ENCODE results near the gene TBL1X.

Gene TBL1X

DNA sequence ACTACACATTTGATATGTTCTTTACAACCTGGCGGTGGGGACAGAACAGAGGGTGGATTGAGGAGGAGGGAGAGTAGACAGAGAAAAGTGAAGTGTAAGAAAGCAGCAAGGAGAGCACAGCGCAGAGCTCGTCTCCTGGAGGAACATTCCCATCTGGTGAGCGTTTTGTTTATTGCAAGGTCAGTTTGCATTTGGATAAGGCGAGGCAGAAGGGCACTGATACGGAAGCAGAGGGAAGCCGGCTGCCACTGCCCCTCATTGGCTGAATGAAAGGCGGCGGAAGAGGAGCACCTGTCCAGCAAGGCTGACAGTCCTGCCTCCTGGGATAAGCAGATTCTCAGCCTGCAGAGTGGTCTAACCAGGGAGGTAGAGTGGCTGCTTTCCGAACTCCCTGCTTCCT lies 217.6 kb downstream of the TBL1X start:
- TF ChIP-seq, protein P1, sequence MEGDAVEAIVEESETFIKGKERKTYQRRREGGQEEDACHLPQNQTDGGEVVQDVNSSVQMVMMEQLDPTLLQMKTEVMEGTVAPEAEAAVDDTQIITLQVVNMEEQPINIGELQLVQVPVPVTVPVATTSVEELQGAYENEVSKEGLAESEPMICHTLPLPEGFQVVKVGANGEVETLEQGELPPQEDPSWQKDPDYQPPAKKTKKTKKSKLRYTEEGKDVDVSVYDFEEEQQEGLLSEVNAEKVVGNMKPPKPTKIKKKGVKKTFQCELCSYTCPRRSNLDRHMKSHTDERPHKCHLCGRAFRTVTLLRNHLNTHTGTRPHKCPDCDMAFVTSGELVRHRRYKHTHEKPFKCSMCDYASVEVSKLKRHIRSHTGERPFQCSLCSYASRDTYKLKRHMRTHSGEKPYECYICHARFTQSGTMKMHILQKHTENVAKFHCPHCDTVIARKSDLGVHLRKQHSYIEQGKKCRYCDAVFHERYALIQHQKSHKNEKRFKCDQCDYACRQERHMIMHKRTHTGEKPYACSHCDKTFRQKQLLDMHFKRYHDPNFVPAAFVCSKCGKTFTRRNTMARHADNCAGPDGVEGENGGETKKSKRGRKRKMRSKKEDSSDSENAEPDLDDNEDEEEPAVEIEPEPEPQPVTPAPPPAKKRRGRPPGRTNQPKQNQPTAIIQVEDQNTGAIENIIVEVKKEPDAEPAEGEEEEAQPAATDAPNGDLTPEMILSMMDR (IDR thresholded peaks at IDR 0.05) = no peak

DNA sequence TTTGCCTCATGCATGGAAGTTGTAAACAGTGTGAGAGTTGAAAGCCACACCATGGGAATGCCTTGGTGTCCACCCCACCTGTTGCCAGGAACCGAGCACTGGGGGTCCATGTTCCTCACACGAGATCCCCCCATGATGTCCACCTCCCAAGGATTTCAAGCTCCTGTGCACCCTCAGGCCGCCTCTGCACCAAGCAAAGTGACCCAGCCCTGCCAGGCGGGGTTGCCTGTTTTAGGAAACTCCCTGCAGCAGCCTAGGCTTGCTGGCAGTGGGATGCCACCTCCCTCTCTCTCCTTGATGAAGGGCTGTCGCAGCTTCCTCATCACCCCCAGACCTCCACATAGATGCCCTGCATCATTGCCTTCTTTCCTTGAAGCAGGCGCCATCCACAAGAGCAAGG lies 218.0 kb downstream of the TBL1X start:
- TF ChIP-seq, protein P1 (IDR thresholded peaks at IDR 0.05) = no peak

DNA sequence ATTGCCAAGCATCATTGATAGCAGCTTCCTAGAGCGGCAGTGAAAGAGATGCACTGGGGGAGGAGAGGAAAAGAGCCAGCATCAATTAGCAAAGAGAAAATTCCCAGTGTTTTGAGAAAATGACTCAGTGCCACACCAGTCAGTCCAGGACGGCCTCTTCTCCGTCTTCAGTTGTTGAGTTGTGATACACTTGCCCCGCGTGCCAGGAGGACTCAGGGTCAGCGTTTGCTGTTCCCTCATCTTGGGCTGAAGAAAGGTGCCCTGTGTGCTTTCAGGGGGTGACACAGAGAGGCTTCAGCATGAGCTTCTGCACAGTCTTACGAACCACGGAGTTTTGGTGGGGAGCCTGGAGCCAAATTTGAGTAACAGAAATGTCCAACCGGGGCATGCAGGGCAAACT lies 218.5 kb downstream of the TBL1X start:
- TF ChIP-seq, protein P1 (IDR thresholded peaks at IDR 0.05) = no peak

DNA sequence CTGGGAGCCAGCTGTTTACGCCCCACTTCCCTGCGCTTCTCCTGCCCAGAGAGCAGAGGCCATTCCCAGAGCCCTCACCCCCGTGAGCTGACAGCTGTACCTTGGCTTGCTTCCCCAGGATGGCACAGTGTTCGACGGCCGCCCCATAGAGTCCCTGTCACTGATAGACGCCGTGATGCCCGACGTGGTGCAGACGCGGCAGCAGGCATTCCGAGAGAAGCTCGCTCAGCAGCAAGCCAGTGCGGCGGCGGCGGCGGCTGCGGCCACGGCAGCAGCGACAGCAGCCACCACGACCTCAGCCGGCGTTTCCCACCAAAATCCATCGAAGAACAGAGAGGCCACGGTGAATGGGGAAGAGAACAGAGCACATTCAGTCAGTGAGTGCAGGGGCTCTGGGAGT lies 223.0 kb downstream of the TBL1X start:
- TF ChIP-seq, protein P1 (IDR thresholded peaks at IDR 0.05) = no peak

DNA sequence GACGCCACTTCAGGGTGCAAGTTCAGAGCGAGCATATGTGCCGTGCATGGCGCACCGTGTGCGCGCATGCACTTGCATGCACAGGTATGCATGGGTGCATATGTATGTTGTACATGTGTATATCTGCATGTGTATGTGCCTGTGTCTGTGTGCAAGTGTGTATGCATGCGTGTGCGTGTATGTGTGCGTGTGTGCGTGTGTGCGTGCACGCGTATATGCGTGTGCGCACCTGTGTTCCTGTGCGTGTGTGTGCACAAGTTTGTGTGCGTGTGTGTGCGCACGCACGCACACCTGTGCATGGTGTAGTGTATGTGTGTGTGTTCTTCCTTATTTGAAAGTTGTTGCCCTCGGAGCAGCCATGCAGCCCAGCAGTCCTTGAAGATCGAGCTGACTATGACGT lies 224.0 kb downstream of the TBL1X start:
- TF ChIP-seq, protein P1 (IDR thresholded peaks at IDR 0.05) = no peak

DNA sequence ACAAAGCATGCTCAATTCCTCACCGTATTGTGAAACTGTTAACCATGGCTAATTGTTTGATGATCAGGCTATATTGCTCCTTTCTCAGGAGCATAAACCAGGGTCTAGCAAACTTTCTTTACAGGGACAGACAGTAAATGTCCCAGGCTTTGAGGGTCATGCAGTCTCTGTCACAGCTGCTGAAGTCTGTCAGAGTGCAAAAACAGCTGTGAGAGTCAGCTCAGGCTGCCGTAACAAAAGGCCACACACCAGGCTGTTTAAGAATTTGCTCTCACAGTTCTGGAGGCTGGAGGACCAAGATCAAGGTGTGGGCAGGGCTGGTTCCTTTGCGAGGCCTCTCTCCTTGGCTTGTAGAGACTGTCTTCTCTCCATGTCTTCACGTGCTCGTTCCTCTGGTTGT lies 225.2 kb downstream of the TBL1X start:
- TF ChIP-seq, protein P1 (IDR thresholded peaks at IDR 0.05) = no peak

DNA sequence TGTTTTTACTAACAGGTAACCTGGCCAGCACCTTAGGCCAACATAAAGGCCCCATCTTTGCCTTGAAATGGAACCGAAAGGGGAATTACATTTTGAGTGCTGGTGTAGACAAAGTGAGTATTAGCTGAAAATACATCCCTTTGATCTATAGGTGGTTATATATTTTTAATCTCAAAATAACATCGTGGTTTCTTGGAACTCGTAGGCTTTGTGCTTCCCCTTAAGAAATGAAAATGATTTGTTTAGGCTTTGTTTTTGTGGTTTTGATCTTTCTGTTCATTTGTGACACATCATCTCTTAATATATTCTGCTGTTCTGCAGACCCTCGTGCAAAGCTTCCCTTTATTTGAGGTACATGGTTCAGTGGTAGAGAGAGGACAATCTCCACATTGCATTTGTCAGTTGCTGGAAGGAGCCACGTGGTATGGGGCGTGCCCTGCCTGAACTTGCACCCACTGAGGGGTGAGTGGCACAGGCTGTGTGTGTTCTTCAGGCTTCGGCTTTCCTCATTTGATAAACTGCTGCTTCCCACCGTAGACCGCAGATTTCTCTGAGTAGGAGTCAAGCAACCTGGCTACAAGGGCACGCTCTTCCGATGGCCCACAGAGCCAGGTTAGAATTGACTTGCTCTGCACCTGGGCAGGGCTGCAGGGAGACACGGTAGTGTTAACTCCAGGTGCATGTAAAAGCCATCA lies 228.6 kb downstream of the TBL1X start:
- TF ChIP-seq, protein P1 (IDR thresholded peaks at IDR 0.05) = no peak

DNA sequence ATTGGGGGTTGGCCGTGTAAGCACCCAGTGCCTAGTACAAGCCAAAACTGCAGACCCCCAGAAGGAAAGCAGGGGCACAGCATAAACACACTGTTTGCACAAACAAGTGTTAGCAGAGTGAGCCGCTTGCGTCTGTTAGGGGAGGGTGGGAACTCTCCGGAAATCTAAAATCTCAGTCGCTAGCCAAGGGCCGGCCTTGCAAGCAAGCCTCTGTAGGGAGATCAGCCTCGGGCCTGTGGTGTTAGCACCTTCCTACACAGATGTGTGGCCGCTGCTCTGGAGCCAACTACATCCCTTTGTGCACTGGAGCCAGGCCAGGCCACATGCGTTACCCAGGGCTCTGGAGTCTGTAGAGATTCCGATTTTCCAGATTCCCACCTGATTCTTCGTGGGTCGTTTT lies 233.7 kb downstream of the TBL1X start:
- TF ChIP-seq, protein P1 (IDR thresholded peaks at IDR 0.05) = no peak

Measured in LNCAP (cell line).